ENCODE measurements around the gene PLXNA3.

- TF ChIP-seq CTCF (IDR thresholded peaks at IDR 0.05) (no peak), POLR2AphosphoS5 (IDR thresholded peaks at IDR 0.05; ENCODE audit: low read depth, low read length) (no peak), TCF7L2 (IDR thresholded peaks at IDR 0.05; ENCODE audit: low read depth, low read length) (no peak), REST (IDR thresholded peaks at IDR 0.05; ENCODE audit: insufficient read depth in 1 of 2, low read depth in 2 of 2, low read length in 1 of 2) (no peak), SIN3A (IDR thresholded peaks at IDR 0.05; ENCODE audit: borderline replicate concordance, insufficient read depth, low read depth, low read length) (no peak)
Measured at GRCh38 chrX:154417157-154417556, 40.9 kb upstream of the PLXNA3 start.

Data from Panc1 (cell line).